Measurements from ENCODE around the gene MYT1.

Gene MYT1

DNA sequence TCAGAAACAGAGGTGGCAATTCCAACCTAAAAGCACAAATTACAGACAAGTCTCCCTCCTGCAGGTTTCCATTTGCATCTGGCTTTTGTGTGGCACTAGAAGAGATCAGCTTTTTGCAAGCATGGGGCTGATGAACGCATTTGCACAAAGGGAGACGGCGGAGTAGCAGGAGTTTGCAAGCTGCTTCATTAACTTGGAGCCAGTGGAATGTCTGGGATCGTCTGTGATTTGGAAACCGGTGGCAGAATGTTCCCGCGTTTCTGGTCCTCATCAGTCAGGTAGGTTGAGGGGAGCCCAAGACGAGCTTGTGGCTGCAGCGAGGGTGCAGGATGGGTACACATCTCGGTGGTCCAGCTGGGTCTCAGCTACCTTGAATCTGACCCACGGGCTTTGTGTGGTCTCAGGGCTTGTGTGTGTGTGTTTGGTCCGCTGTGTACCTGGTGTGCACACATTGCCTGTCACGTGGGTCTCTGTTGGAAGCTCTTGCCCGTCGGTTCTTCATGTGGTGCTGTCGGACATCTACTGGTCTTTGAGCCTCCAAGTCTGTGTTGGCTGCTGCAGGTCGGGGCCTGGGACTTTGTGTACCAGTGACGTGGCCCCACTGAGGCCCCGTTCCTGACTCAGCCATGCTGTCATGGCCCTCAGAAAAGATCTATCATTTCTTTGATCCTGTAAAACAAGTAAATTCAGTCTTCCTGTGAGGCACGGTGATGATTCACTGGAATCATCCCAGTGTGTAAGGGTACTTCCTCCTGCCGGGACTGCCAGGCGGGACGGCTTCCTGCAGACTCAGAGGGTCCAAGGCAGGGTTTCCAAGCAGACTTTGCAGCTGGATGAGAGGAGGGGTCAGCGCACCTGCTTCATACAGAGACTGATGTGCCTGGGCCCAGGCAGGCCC lies 12.4 kb upstream of the MYT1 start:
- Histone ChIP-seq H3K79me2 (ENCODE audit: insufficient read depth, low read length) (no peaks in the 10 kb centered on the region), H3K9me3 (ENCODE audit: low read length) (no peaks in the 10 kb centered on the region), H3F3A (ENCODE audit: insufficient read depth, low read length) (no peaks in the 10 kb centered on the region), H3K4me1 (ENCODE audit: insufficient read depth, low read length, severe bottlenecking) (no peaks in the 10 kb centered on the region), H3K27ac (ENCODE audit: low read depth, low read length, poor library complexity, severe bottlenecking) (no peak overlapping the region), H4K20me1 (ENCODE audit: insufficient read depth, low read length) (no peaks in the 10 kb centered on the region), H3K9me2 (ENCODE audit: low read depth, low read length) (no peaks in the 10 kb centered on the region), H3K4me3 (ENCODE audit: low read depth, low read length, poor library complexity, severe bottlenecking) (no peak overlapping the region), H3K27me3 (ENCODE audit: insufficient read depth, low read length) (peaks cover 4% of the 10 kb centered on the region; the same call in 1 of the 2 replicates), H2AFZ (ENCODE audit: low read length) (no peak overlapping the region), H3K9ac (ENCODE audit: low read length) (no peak overlapping the region), H3K36me3 (ENCODE audit: insufficient read depth, low read length) (no peaks in the 10 kb centered on the region), H3K4me2 (ENCODE audit: low read length) (no peak overlapping the region)
- TF ChIP-seq EZH2 (IDR thresholded peaks at IDR 0.05; ENCODE audit: borderline replicate concordance, low read length) = no peak
- TF ChIP-seq, protein P1, sequence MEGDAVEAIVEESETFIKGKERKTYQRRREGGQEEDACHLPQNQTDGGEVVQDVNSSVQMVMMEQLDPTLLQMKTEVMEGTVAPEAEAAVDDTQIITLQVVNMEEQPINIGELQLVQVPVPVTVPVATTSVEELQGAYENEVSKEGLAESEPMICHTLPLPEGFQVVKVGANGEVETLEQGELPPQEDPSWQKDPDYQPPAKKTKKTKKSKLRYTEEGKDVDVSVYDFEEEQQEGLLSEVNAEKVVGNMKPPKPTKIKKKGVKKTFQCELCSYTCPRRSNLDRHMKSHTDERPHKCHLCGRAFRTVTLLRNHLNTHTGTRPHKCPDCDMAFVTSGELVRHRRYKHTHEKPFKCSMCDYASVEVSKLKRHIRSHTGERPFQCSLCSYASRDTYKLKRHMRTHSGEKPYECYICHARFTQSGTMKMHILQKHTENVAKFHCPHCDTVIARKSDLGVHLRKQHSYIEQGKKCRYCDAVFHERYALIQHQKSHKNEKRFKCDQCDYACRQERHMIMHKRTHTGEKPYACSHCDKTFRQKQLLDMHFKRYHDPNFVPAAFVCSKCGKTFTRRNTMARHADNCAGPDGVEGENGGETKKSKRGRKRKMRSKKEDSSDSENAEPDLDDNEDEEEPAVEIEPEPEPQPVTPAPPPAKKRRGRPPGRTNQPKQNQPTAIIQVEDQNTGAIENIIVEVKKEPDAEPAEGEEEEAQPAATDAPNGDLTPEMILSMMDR (IDR thresholded peaks at IDR 0.05; ENCODE audit: low read length) = no peak

DNA sequence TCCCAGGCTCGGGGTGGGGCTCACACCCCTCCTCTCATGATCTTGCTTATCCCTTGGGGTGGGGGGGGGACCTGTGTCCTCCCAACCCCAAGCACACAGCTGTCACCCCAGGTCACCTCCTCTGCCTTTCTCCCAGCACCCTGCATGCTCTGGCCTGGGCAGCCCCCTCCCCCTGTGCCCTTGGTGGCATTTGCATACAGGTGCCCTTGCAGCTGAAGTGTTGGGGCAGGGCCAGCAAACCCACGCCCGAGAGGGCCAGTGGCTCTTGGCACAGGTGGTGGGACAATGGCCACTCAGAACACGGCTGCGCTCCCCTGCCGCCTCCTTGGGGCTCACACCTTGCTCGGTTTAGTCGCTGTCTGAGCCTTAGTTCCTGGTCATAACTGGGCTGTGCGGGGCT lies 11.3 kb upstream of the MYT1 start:
- TF ChIP-seq EZH2 (IDR thresholded peaks at IDR 0.05; ENCODE audit: borderline replicate concordance, low read length) = no peak
- TF ChIP-seq, protein P1 (IDR thresholded peaks at IDR 0.05; ENCODE audit: low read length) = no peak
- H3K9me3 ChIP-seq (ENCODE audit: low read length) = no peaks in the 10 kb centered on the region
- no peak overlapping the region for H2AFZ ChIP-seq (ENCODE audit: low read length)
- H3K79me2 ChIP-seq (ENCODE audit: insufficient read depth, low read length) = no peaks in the 10 kb centered on the region
- H3K9ac ChIP-seq (ENCODE audit: low read length) = no peak overlapping the region
- no peak overlapping the region for H3K4me2 ChIP-seq (ENCODE audit: low read length)
- H3F3A ChIP-seq (ENCODE audit: insufficient read depth, low read length) = no peaks in the 10 kb centered on the region
- H3K27ac ChIP-seq (ENCODE audit: low read depth, low read length, poor library complexity, severe bottlenecking) = no peak overlapping the region
- H3K36me3 ChIP-seq (ENCODE audit: insufficient read depth, low read length) = no peaks in the 10 kb centered on the region
- no peaks in the 10 kb centered on the region for H3K9me2 ChIP-seq (ENCODE audit: low read depth, low read length)
- no peak overlapping the region for H3K4me3 ChIP-seq (ENCODE audit: low read depth, low read length, poor library complexity, severe bottlenecking)
- H4K20me1 ChIP-seq (ENCODE audit: insufficient read depth, low read length) = no peaks in the 10 kb centered on the region
- peaks cover 4% of the 10 kb centered on the region; the same call in 1 of the 2 replicates for H3K27me3 ChIP-seq (ENCODE audit: insufficient read depth, low read length)
- no peaks in the 10 kb centered on the region for H3K4me1 ChIP-seq (ENCODE audit: insufficient read depth, low read length, severe bottlenecking)

DNA sequence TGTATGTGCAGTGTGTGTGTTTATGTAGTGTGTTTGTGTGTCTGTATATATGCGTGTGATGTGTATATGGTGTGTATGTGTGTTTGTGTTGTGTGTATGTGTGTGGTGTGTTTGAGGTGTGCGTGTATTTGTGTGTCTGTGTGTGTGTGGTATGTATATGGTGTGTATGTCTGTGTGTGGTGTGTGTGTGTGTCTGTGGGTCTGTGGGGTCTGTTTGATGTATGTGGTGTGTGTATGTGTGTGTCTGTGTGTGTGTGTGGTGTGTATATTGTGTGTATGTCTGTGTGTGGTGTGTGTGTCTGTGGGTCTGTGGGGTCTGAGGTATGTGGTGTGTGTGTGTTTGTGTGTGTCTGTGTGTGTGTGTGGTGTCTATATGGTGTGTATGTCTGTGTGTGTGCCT lies 10.8 kb upstream of the MYT1 start:
- no peak for TF ChIP-seq EZH2 (IDR thresholded peaks at IDR 0.05; ENCODE audit: borderline replicate concordance, low read length)
- TF ChIP-seq, protein P1 (IDR thresholded peaks at IDR 0.05; ENCODE audit: low read length) = no peak
- Histone ChIP-seq H3F3A (ENCODE audit: insufficient read depth, low read length) (no peaks in the 10 kb centered on the region), H3K27me3 (ENCODE audit: insufficient read depth, low read length) (peaks cover 4% of the 10 kb centered on the region; the same call in 1 of the 2 replicates), H3K4me3 (ENCODE audit: low read depth, low read length, poor library complexity, severe bottlenecking) (no peak overlapping the region), H3K27ac (ENCODE audit: low read depth, low read length, poor library complexity, severe bottlenecking) (no peak overlapping the region), H2AFZ (ENCODE audit: low read length) (no peak overlapping the region), H3K79me2 (ENCODE audit: insufficient read depth, low read length) (no peaks in the 10 kb centered on the region), H3K9me3 (ENCODE audit: low read length) (no peaks in the 10 kb centered on the region), H3K4me1 (ENCODE audit: insufficient read depth, low read length, severe bottlenecking) (no peaks in the 10 kb centered on the region), H3K9me2 (ENCODE audit: low read depth, low read length) (no peaks in the 10 kb centered on the region), H3K9ac (ENCODE audit: low read length) (no peak overlapping the region), H3K4me2 (ENCODE audit: low read length) (no peak overlapping the region), H4K20me1 (ENCODE audit: insufficient read depth, low read length) (no peaks in the 10 kb centered on the region), H3K36me3 (ENCODE audit: insufficient read depth, low read length) (no peaks in the 10 kb centered on the region)

Data from OCI-LY1 (cell line).